Coronary artery (tissue), 2 donors: ENCODE data around the gene NOC4L.

Experiments
- DNase-seq: peaks from one replicate; pipeline ENCODE4 v3.0.0-alpha.2; 2017; ENCODE audit warnings: low spot score
- H3K27ac ChIP-seq, 2 donors: fragments of 200-600 bp; sonication (generic); one replicate each; pipeline ENCODE4 v1.5.1; 2016 to 2019
- H3K4me3 ChIP-seq: fragments of 200-600 bp; sonication (generic); 2 replicates; pipeline ENCODE4 v1.5.1; 2016; ENCODE audit warnings: mild to moderate bottlenecking, moderate library complexity
- TF ChIP-seq, protein P1 (sequence below): fragments of 200-600 bp; sonication (generic); IDR thresholded peaks from one replicate; pipeline ENCODE4 v1.5.1; 2019; ENCODE audit warnings: antibody characterized with exemption

NOC4L gene

DNA sequence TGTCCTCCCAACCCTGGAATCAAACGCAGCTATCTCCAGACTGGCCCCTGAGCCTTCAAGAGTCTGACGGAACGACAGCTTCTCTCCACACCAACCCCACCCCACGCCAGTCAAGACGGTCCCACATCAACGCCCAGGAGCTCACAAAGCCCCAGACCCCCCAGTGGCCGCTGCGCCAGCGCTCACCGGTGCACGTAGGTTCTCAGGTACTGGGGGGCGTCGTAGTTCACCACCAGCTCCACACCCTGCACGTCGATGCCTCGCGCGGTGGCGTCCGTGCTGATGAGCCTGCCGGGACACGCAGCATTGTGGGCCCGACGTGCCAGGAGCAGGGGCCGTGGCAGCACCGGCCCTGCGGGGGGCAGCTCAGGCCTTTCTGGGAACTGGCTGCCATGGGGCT, 4.3 kb upstream of the NOC4L start:
- TF ChIP-seq, protein P1, sequence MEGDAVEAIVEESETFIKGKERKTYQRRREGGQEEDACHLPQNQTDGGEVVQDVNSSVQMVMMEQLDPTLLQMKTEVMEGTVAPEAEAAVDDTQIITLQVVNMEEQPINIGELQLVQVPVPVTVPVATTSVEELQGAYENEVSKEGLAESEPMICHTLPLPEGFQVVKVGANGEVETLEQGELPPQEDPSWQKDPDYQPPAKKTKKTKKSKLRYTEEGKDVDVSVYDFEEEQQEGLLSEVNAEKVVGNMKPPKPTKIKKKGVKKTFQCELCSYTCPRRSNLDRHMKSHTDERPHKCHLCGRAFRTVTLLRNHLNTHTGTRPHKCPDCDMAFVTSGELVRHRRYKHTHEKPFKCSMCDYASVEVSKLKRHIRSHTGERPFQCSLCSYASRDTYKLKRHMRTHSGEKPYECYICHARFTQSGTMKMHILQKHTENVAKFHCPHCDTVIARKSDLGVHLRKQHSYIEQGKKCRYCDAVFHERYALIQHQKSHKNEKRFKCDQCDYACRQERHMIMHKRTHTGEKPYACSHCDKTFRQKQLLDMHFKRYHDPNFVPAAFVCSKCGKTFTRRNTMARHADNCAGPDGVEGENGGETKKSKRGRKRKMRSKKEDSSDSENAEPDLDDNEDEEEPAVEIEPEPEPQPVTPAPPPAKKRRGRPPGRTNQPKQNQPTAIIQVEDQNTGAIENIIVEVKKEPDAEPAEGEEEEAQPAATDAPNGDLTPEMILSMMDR, result no peak
- Histone ChIP-seq H3K4me3 (no peak overlapping the region), H3K27ac (no peak overlapping the region)
- DNase-seq, result no peak

DNA sequence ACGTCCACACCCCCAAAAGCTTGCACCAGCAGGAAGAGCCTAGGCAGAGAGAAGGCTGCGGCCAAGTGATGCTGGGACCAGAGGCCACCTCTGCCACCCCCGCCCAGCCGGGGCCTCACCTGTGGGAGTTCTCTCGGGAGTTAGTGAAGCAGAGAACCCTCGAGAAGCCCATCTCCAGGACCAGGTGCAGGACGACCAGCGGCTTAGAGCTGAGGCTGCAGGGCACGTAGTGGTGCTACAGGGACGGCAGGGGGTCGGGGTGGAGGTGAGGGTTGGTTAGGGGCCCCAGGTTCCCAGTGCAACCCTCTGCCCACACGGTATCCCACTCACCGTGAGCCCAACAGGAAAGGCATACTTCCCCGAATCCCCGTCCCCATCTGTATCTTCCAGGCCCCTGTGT, 3.8 kb upstream of the NOC4L start:
- DNase-seq, result no peak
- TF ChIP-seq, protein P1, result no peak
- Histone ChIP-seq H3K4me3 (no peak overlapping the region), H3K27ac (no peak overlapping the region)

DNA sequence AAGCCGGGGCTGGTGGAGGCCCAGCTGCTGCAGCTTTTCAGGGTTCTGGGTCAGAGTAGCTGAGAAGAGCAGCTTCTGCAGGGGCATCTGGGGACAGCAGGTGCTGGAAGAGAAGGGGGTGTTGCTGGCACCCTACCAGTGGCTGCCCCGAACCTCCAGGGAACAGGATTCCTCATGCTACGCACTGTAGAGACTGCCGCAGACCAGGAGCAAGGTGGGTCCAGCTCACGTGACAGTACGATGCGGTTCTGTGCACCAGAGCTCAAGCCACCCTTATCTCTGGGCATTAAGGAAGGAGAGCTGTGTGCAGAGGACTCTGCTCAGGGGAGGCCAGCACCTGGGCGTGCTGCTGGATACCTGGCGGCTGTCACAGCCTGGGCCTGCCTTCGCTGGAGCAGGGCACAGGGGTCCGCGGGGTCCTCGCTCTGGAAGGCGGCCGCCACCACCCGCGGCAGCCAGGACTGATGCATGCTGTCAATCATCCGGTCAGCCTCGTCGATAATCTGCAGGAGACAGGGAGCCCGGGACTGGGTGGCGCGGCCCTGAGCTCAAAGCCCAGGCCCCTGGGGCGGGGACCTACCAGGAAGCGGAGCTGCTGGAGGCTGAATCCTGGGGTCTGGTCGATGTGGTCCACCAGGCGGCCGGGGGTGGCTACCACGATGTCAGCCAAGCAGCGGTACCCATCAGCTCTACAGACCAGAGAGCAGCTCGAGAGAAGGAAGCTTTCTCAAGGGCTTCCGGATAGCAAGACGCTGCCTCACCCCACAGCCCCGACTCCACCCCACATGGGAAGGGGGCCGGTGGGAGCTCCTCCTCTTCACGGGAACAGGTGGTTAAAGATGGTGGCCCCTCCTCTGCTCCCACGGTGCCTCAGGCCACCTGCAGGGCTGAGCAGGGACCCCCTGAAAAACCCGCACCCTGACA, 3.1 kb upstream of the NOC4L start:
- Histone ChIP-seq H3K4me3 (no peak overlapping the region), H3K27ac (no peak overlapping the region)
- DNase-seq, result no peak
- TF ChIP-seq, protein P1, result no peak

DNA sequence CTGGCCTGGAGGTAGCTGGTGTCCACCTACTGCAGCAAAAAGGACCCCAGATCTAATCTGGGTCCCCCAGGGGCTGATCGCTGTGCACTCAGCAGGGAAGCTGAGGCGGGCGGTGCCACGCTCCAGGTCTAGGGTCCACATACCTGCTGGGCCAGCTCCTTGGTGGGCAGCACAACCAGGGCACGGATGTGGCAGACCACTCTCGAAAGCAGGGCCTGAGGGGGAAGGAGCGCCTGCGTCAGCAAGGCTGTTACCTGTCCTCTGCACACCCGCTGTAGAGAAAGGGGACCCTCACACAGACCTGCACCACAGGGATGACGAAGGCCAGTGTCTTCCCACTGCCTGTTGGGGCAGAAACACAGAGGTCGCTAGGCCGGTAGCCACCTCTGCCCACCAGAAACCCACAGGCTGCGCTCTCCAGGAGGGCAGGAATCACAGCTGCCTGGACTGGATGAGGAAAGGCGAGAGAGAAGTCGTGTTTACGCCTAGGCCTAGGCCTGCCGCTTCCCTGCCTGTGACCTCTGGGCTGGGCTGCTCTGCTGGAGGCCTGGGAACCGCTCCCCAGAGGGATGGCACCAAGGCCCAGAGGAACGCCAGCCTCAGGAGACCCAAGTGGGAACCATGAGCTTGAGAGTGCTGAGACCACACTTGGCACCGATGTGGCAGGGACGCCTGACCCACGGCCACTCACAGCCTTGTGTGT, 2.1 kb upstream of the NOC4L start:
- Histone ChIP-seq H3K4me3 (no peak overlapping the region), H3K27ac (no peak overlapping the region)
- TF ChIP-seq, protein P1, result no peak
- no peak for DNase-seq

DNA sequence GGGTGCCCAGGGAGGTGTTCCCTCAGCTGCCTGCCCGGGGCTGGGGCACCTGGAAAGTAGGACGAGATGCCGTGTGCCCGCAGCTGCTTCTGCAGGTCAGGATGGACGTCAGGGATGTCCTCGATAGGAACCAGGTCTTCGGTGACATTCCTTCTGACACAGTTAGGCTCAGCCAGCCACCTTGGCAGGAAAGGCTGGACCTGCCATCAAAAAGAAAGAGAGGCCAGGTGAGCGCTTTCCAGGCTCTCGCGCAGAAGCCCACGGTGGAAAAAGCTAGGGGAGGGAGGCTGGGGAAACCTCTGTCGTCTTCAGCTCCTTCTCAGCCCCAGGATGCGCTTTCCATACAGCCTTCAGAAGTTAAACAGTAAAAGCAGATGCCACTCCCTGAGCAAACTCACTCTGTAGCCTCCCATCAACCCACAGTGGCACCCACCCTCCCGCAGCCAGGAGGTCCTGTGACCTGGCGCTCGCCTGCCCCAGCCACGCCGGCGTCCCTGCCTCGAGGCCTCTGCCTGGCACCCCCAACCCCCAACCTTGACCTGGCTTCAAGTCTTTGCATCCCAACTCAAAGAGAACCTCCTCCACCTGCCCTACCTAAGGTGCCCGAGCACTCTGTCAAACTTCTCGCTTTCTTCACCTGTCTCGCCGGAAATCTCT, 1.4 kb upstream of the NOC4L start:
- no peak overlapping the region for H3K27ac ChIP-seq
- H3K4me3 ChIP-seq, result peak overlapping the region; percentile 93
- DNase-seq, result no peak
- TF ChIP-seq, protein P1, result no peak

GRCh38 chr12:132143336-132144071, 753 bp upstream of the NOC4L start:
- TF ChIP-seq, protein P1, result no peak
- H3K27ac ChIP-seq, result peak overlapping the region; percentile 44 to 93
- peak overlapping the region; percentile 93 for H3K4me3 ChIP-seq
- DNase-seq, result no peak
